ENCODE data around the gene DTX1.

GRCh38 chr12:113071135-113072112, 14.9 kb downstream of the DTX1 start:
- TF ChIP-seq, protein P1, sequence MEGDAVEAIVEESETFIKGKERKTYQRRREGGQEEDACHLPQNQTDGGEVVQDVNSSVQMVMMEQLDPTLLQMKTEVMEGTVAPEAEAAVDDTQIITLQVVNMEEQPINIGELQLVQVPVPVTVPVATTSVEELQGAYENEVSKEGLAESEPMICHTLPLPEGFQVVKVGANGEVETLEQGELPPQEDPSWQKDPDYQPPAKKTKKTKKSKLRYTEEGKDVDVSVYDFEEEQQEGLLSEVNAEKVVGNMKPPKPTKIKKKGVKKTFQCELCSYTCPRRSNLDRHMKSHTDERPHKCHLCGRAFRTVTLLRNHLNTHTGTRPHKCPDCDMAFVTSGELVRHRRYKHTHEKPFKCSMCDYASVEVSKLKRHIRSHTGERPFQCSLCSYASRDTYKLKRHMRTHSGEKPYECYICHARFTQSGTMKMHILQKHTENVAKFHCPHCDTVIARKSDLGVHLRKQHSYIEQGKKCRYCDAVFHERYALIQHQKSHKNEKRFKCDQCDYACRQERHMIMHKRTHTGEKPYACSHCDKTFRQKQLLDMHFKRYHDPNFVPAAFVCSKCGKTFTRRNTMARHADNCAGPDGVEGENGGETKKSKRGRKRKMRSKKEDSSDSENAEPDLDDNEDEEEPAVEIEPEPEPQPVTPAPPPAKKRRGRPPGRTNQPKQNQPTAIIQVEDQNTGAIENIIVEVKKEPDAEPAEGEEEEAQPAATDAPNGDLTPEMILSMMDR (IDR thresholded peaks at IDR 0.05; ENCODE audit: low read depth, low read length, poor library complexity, severe bottlenecking) = no peak
- TF ChIP-seq EZH2phosphoT487 (IDR thresholded peaks at IDR 0.05; ENCODE audit: borderline replicate concordance, low read length) = no peak
